ENCODE results near the gene PKD1. TPM values are rescaled to one million over a fixed set of nuclear protein-coding genes. Genes with fewer than 3 reads are reported as not detected.

Gene PKD1
- total RNA-seq, 1 experiment from 2014 or later, result 91.5 TPM

GRCh38 chr16:2078096-2078495 is 57.6 kb downstream of the PKD1 start:
- Histone ChIP-seq H4K20me1 (ENCODE audit: insufficient read depth) (no peaks in the 10 kb centered on the region), H3K36me3 (ENCODE audit: low read depth) (no peaks in the 10 kb centered on the region), H3K4me3 (no peak overlapping the region), H3K9me2 (ENCODE audit: insufficient read depth) (no peaks in the 10 kb centered on the region), H3K27me3 (ENCODE audit: insufficient read depth, low read depth) (no peaks in the 10 kb centered on the region), H3K9me3 (ENCODE audit: insufficient read depth, low read depth) (no peaks in the 10 kb centered on the region), H3K4me2 (no peak overlapping the region), H3F3A (ENCODE audit: insufficient read depth, low read depth) (no peaks in the 10 kb centered on the region), H2AFZ (no peak overlapping the region), H3K27ac (no peak overlapping the region), H3K79me2 (ENCODE audit: low read depth) (no peaks in the 10 kb centered on the region), H3K4me1 (replicated peaks; ENCODE audit: insufficient read depth) (no peaks in the 10 kb centered on the region)
- no peak for TF ChIP-seq EZH2 (IDR thresholded peaks at IDR 0.05; ENCODE audit: low read depth)
- TF ChIP-seq CTCF (conservative IDR thresholded peaks at IDR 0.05), result no peak
- DNase-seq, result no peak
- no TSS peak for BruUV-seq (replicated peaks)
- ChIA-PET CTCF (no interaction called here), POLR2A (ENCODE audit: unreplicated experiment) (no interaction called here)
- intact Hi-C loops (cut with micrococcal nuclease; ENCODE audit: unreplicated experiment), result no loop called here

- Histone ChIP-seq H4K20me1 (ENCODE audit: insufficient read depth) (no peaks in the 10 kb centered on the region), H3K27ac (no peak overlapping the region), H2AFZ (no peak overlapping the region), H3K4me3 (no peak overlapping the region), H3K4me1 (replicated peaks; ENCODE audit: insufficient read depth) (no peaks in the 10 kb centered on the region), H3K9me3 (ENCODE audit: insufficient read depth, low read depth) (no peaks in the 10 kb centered on the region), H3K9me2 (ENCODE audit: insufficient read depth) (no peaks in the 10 kb centered on the region), H3K36me3 (ENCODE audit: low read depth) (no peaks in the 10 kb centered on the region), H3F3A (ENCODE audit: insufficient read depth, low read depth) (no peaks in the 10 kb centered on the region), H3K4me2 (no peak overlapping the region), H3K79me2 (ENCODE audit: low read depth) (no peaks in the 10 kb centered on the region), H3K27me3 (ENCODE audit: insufficient read depth, low read depth) (no peaks in the 10 kb centered on the region)
- CTCF ChIA-PET, result no interaction called here
- DNase-seq, result no peak
- POLR2A ChIA-PET (ENCODE audit: unreplicated experiment), result no interaction called here
- intact Hi-C loops (cut with micrococcal nuclease; ENCODE audit: unreplicated experiment), result no loop called here
- no peak for TF ChIP-seq CTCF (conservative IDR thresholded peaks at IDR 0.05)
- TF ChIP-seq EZH2 (IDR thresholded peaks at IDR 0.05; ENCODE audit: low read depth), result no peak
- no TSS peak for BruUV-seq (replicated peaks)
Measured at GRCh38 chr16:2077696-2078095, 58.0 kb downstream of the PKD1 start.

- no peaks in the 10 kb centered on the region for H3K9me3 ChIP-seq (ENCODE audit: insufficient read depth, low read depth)
- no peak overlapping the region for H3K4me3 ChIP-seq
- ChIA-PET POLR2A (ENCODE audit: unreplicated experiment) (no interaction called here), CTCF (no interaction called here)
- H3K4me1 ChIP-seq (replicated peaks; ENCODE audit: insufficient read depth), result no peaks in the 10 kb centered on the region
- no peaks in the 10 kb centered on the region for H3K36me3 ChIP-seq (ENCODE audit: low read depth)
- no peak overlapping the region for H3K4me2 ChIP-seq
- H3K27ac ChIP-seq, result no peak overlapping the region
- no peaks in the 10 kb centered on the region for H3K9me2 ChIP-seq (ENCODE audit: insufficient read depth)
- TF ChIP-seq CTCF (conservative IDR thresholded peaks at IDR 0.05) (no peak), EZH2 (IDR thresholded peaks at IDR 0.05; ENCODE audit: low read depth) (no peak)
- H2AFZ ChIP-seq, result no peak overlapping the region
- H4K20me1 ChIP-seq (ENCODE audit: insufficient read depth), result no peaks in the 10 kb centered on the region
- no peaks in the 10 kb centered on the region for H3K79me2 ChIP-seq (ENCODE audit: low read depth)
- no TSS peak for BruUV-seq (replicated peaks)
- no peaks in the 10 kb centered on the region for H3F3A ChIP-seq (ENCODE audit: insufficient read depth, low read depth)
- DNase-seq, result no peak
- intact Hi-C loops (cut with micrococcal nuclease; ENCODE audit: unreplicated experiment), result no loop called here
- no peaks in the 10 kb centered on the region for H3K27me3 ChIP-seq (ENCODE audit: insufficient read depth, low read depth)
Measured at GRCh38 chr16:2077016-2077415, 58.7 kb downstream of the PKD1 start.
